H7 (cell line): ENCODE results near the gene RNF186. TPM values are rescaled to one million over a fixed set of nuclear protein-coding genes. Genes with fewer than 3 reads are reported as not detected.
"Not testable (repeated sequence)": the region's sequence is repeated elsewhere in the genome, so short reads cannot be mapped to it uniquely, and the experiment has no call there.

Experiments used
- DNase-seq: peaks from one replicate; pipeline ENCODE4 v3.0.0; 2012
- H3K27me3 ChIP-seq: 2 replicates; pipeline ENCODE4 v1.6.0; 2011; ENCODE audit warnings: mild to moderate bottlenecking, low read length; ENCODE audit not compliant: control insufficient read depth, insufficient read depth
- H3K36me3 ChIP-seq: replicated peaks from 2 replicates; pipeline ENCODE4 v1.5.1; 2011; ENCODE audit warnings: low read length; ENCODE audit not compliant: control insufficient read depth, insufficient read depth
- H3K4me3 ChIP-seq: 2 replicates; pipeline ENCODE4 v1.5.1; 2011; ENCODE audit warnings: low read depth, mild to moderate bottlenecking, control low read depth, low read length, moderate library complexity; ENCODE audit not compliant: insufficient read depth
- total RNA-seq: library from RNA; depleted of rRNA; stranded (reverse); fragments of >200 nt; shearing (Covaris generic); gene quantifications from 2 replicates; pipeline ENCODE4 v1.2.3, GENCODE V29; 2014; rRNA removed

Gene RNF186, protein sequence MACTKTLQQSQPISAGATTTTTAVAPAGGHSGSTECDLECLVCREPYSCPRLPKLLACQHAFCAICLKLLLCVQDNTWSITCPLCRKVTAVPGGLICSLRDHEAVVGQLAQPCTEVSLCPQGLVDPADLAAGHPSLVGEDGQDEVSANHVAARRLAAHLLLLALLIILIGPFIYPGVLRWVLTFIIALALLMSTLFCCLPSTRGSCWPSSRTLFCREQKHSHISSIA
- not detected in 2 replicates for total RNA-seq

DNA sequence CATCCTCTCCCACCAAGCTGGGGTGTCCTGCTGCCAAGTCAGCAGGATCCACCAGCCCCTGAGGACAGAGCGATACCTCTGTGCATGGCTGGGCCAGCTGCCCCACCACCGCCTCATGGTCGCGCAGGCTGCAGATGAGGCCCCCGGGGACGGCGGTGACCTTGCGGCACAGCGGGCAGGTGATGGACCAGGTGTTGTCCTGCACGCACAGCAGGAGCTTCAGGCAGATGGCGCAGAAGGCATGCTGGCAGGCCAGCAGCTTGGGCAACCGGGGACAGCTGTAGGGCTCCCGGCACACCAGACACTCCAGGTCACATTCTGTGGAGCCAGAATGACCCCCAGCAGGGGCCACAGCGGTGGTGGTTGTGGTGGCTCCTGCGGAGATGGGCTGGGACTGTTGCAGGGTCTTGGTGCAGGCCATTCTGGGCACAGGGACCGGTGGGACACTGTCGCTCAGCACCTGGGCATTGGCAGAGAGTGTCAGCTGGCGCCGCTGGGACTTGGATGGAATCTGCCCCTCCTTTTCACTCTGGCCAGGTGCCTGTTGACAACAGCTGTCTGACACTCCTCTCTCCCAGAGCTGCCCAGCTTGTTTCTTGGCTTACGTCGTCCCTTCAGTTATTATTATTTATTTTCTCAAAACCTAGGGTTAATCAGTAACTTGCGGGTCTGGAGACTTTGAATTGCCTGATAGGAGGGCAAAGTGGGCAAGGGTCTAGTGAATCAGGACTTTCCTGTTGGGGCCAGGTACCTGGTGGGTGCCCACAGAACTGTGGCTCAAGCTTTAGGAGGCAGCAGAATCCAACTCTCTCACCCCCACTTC, at the start of gene RNF186:
TSS of gene RNF186 (minus strand) at position 603 of the 823 bp plus-strand sequence. CDS start at position 421, 182 bp downstream.
- no peak for DNase-seq
- H3K27me3 ChIP-seq: no peaks in the 10 kb centered on the region; the same call in 1 of the 2 replicates
- H3K36me3 ChIP-seq: no peaks in the 10 kb centered on the region
- no peak within 1 kb of the TSS for H3K4me3 ChIP-seq

DNA sequence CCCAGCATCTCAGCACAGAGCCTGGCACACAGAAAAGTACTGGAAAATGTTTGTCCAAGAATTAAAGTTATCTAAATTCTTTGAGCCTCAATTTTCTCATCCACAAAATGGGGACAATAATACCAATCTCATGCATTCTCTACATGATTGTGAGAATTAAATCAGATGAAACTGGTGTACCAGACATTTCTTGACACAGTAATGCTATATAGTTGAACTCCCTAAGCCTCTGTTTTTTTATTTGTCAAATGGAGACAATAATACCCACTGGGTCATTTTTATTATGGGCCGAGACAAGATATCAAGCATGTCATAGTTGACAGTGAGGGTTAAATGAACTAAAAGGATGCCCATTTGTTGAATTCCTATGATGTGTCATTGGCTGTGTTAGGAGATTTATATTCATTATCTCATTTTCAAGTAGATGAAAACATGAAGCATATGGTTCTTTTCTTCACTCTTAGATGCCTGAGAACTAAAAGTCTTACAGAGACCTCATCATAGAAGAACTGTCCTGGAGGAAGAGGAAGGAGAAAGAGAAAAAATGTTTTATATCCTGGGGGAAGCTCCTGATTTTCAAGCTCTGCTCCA, 49.6 kb upstream of the RNF186 start:
- no peak overlapping the region for H3K4me3 ChIP-seq
- H3K27me3 ChIP-seq: no peaks in the 10 kb centered on the region
- no peak for DNase-seq
- H3K36me3 ChIP-seq: no peaks in the 10 kb centered on the region

DNA sequence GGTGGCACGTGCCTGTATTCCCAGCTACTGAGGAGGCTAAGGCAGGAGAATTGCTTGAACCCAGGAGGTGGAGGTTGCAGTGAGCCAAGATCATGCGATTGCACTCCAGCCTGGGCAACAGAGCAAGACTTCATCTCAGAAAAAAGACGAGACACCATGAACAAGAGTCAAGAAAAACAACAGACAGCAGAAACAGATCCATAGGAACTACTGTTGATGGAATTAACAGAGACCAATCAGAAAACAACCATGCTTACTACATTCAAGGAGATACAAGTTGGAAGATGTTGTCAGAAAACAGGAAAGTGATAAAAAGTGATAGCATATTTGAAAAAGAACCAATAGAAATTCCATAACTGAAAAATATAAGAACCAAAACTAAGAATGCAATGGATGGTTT, 47.9 kb upstream of the RNF186 start:
- DNase-seq: no peak
- no peak overlapping the region for H3K4me3 ChIP-seq
- H3K36me3 ChIP-seq: no peaks in the 10 kb centered on the region
- no peaks in the 10 kb centered on the region for H3K27me3 ChIP-seq

DNA sequence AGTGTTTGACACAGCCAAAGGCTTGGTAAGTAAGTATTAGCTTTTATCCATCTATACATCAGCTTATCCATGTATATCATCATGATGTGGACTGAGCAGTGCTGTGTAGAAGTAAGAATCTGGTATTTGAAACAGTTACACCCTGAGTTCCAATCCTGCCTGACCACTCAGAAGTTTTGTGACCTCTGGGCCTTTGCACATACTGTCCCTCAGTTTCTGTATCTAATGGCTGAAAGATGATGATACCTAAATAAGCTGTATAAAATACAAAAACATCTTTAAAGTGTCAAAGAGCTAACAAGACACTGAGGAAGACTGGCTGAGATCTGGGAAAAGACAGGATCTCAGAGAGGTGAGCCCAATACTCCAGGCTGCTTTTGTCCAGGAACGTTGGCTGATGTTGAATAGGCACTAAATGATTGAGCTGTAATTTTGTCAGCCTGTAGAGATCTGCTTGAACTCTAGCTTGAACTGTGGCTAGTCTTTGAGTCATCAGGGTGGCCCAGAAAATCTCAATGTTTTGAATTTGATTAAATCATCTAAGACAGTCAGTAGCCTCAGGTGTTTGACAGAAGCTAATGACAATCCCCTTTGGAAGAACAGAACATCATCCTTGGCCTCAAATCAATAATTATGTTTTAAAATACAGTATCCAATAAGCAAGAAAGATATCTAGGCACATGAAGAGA, 46.9 kb upstream of the RNF186 start:
- H3K36me3 ChIP-seq: no peaks in the 10 kb centered on the region
- DNase-seq: no peak
- no peak overlapping the region for H3K4me3 ChIP-seq
- H3K27me3 ChIP-seq: no peaks in the 10 kb centered on the region

DNA sequence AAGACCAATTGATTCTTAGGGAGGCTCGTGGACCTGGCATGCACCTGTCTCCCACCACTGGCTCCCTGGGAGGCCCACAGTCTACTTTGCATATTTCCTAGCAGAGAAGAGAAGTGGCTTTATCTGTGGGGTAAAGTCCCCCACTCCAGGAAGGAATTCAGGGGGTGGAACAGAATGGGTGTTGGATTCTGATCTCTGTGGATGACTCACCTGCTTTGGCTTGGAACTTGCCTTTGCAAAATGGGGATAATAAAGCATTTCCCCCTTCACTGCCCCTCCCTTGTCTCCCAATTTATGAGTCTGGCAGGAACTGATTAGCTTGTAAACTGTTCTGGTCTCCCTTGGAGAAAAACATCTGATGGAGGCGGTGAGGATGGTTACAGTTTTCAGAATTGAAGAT, 46.0 kb upstream of the RNF186 start:
- Histone ChIP-seq H3K4me3 (no peak overlapping the region), H3K27me3 (no peaks in the 10 kb centered on the region), H3K36me3 (no peaks in the 10 kb centered on the region)
- no peak for DNase-seq

DNA sequence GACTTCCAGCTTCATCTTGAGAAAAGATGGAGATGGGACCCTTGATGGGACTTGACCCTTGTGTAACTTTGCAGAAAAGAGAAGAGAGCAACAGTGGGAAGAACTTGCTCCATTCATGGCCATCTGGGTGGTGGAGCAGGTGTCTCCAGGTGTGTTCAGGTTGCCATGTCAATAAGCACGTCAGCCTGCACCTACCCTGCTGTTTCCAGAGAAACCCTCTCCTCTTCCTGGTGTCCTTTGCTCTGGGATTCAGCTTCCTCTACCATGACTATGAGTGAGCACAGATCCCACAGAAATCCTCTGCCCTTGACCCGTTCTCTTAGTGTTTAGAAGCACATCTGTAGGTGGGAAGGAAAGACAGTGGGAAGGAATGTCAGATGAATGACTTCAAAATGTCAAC, 45.3 kb upstream of the RNF186 start:
- DNase-seq: no peak
- no peaks in the 10 kb centered on the region for H3K36me3 ChIP-seq
- H3K4me3 ChIP-seq: no peak overlapping the region
- H3K27me3 ChIP-seq: no peaks in the 10 kb centered on the region

DNA sequence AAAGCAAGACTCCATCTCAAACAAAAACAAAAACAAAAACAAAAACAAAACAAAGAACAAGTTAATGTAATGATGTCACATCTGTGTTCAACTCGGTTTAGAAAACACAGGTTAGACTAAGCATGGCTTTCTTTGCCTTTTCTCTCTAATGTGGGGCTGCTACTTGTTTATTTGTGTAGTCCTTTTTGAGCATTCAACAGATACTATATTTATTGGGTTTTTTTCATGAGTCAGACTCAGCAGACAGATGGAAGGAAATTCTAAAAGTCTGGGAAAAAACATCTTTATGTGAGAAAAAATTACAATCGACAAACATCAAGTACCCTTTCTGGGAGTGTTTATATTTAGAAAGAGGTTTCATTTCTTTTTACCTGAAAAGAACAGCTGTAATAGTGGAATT, 44.8 kb upstream of the RNF186 start:
- Histone ChIP-seq H3K4me3 (no peak overlapping the region), H3K27me3 (no peaks in the 10 kb centered on the region), H3K36me3 (no peaks in the 10 kb centered on the region)
- DNase-seq: no peak

DNA sequence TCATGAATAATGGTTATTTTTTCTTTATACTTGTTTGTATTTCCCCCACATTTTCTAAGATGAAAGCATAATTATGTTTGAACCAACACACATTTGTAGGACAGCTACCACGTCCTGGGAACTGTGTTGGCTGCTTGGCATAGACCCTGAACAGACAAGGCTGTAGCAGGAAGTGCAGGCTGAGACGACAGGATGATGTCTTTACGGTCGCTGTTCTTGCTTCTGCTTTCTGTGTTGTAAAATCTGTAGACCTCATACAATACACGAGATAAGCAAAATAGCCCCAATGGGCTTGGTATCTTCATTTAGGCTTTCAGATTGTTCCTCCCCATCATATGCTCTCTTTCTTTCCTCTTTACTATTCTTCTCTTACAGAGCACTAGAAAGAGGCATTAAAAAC, 43.8 kb upstream of the RNF186 start:
- DNase-seq: no peak
- Histone ChIP-seq H3K27me3 (no peaks in the 10 kb centered on the region), H3K36me3 (no peaks in the 10 kb centered on the region), H3K4me3 (no peak overlapping the region)

DNA sequence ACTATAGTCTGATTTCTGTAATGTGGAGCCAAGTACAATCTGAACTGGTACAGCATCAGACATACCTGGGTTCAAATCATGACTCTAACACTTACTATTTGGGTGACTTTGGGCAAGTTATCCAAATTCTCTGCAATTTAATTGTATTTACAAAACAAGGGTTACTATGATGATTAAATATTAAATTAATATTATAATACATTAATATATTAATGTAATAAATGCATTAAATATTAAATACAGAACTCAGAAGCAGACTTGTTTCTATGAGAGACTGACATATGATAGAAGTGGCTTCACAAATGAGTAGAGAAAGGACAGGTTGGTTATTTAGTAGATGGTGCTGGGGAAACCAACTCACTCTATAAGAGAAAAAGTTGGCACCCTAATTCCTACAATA, 39.8 kb upstream of the RNF186 start:
- Histone ChIP-seq H3K27me3 (no peaks in the 10 kb centered on the region; the same call in 1 of the 2 replicates), H3K36me3 (no peaks in the 10 kb centered on the region), H3K4me3 (no peak overlapping the region)
- DNase-seq: no peak

DNA sequence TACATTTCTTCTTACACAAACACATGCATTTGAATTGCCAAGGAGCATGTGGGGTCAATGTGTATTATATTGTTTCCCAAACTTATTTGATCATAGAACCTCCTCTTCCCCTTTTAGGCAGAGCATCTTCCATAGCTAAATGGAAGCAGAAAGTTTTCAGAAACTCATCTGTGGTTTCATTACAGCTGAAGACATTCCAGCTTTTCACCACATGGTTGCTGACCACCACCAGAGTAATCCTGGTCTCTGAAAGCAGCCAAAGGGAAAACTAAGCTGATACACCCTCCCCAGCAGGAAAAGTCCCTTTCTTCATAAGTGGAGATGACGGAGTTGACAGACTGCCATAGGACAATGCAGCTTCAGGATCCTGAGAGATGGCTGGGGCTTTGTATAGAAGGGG, 37.0 kb upstream of the RNF186 start:
- no peak for DNase-seq
- Histone ChIP-seq H3K27me3 (no peaks in the 10 kb centered on the region; the same call in 1 of the 2 replicates), H3K4me3 (no peak overlapping the region), H3K36me3 (no peaks in the 10 kb centered on the region)

DNA sequence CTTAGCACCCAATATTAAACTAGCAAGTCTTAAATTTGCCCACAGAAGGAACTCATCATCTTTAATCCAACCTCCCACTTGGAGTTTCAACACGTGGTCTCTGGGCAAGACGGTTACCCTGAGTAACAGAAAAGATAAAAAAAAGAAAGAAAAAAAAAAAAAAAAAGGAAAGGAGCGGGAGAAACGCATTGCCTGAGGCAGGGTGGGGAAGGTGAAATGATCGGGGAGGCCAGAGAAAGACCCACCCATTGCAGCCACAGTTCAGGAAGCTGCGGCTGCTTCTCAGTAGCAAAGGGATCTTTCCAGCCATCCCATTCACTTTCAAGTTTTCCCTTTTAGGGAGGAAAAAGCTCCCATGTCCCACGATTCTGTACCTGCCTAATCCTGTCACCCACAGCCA, 35.1 kb upstream of the RNF186 start:
- Histone ChIP-seq H3K36me3 (no peaks in the 10 kb centered on the region), H3K27me3 (no peaks in the 10 kb centered on the region; the same call in 1 of the 2 replicates), H3K4me3 (no peak overlapping the region)
- DNase-seq: no peak

DNA sequence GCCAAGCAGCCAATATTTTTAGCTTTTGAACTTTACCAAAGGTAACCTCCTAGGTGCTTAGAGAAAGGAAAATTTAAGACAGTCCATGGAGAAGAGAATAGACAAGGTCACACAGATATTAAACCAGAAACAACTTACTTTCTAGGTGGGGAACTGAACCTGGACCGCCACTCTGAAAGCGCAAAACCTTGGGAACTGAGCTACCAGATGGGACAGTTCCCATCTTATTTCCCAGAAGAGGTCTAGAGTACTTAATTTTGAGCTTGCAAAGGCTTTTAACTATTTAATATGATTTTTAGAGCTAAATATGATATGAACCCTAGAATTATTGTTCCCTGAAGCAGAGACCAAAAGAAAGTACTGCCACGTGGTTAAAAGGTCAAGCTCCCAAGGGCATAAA, 34.2 kb upstream of the RNF186 start:
- H3K36me3 ChIP-seq, DNase-seq, H3K4me3 ChIP-seq, H3K27me3 ChIP-seq: not testable (repeated sequence)

DNA sequence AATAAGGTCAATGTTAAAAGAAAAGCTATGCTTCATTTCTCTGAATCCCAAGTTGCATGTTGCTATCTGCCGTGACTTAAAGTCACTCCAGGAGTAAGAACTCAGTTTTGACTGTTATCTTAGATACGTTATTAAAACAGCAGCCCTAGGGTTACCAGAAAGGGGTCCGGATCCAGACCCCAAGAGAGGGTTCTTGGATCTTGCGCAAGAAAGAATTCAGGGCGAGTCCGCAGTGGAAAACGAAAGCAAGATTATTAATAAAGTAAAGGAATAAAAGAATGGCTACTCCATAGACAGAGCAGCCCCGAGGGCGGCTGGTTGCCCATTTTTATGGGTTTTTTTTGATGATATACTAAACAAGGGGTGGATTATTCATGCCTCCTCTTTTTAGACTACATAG, 32.3 kb upstream of the RNF186 start:
- not testable (repeated sequence) for H3K27me3 ChIP-seq, H3K36me3 ChIP-seq, DNase-seq, H3K4me3 ChIP-seq

DNA sequence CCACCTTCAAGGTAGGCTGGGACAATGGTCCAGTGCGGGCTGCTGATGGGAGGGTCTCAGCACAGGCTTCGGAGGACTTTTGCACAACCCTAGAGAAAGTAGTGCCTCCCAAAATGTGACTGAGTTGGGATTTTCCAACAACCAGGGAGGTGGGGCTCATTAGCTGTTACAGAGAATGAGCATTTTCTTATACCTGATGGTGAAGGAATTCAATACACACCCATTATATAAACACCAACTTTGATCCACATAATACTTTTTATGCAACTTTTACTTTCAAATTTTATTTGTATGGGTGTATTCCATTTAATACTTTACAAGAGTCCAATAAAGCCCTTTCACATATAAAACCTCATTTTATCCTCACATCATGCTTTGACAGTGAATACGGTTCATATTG, 31.3 kb upstream of the RNF186 start:
- Histone ChIP-seq H3K36me3 (no peaks in the 10 kb centered on the region), H3K27me3 (no peaks in the 10 kb centered on the region; the same call in 1 of the 2 replicates), H3K4me3 (no peak overlapping the region)
- no peak for DNase-seq
